ENCODE data around the gene CDSN.

- TF ChIP-seq HDAC2 (IDR thresholded peaks at IDR 0.05) (no peak), CEBPB (IDR thresholded peaks at IDR 0.05) (no peak), MAX (IDR thresholded peaks at IDR 0.05) (no peak), CTCF (IDR thresholded peaks at IDR 0.05) (peak; percentile 63), TP53 (CRISPR knock-in tag; IDR thresholded peaks at IDR 0.05) (no peak), MAZ (IDR thresholded peaks at IDR 0.05; ENCODE audit: borderline replicate concordance, low read depth, low read length) (no peak), RFX5 (IDR thresholded peaks at IDR 0.05) (no peak), CHD2 (IDR thresholded peaks at IDR 0.05; ENCODE audit: low read length, partially characterized antibody) (no peak), KDM5A (IDR thresholded peaks at IDR 0.05) (no peak), NR3C1 (IDR thresholded peaks at IDR 0.05) (no peak), POLR2A (IDR thresholded peaks at IDR 0.05; ENCODE audit: low read length) (no peak), RNF2 (IDR thresholded peaks at IDR 0.05; ENCODE audit: borderline replicate concordance, low read depth) (no peak), CBX2 (IDR thresholded peaks at IDR 0.05; ENCODE audit: borderline replicate concordance, low read depth) (no peak), SREBF2 (IDR thresholded peaks at IDR 0.05) (no peak)
These were observed 7.9 kb upstream of the CDSN start for GRCh38 chr6:31128093-31128676.

All from A549 (cell line).